IPS DF 6.9 (cell line): ENCODE results near the gene CCNY.
"Not testable (repeated sequence)": the region's sequence is repeated elsewhere in the genome, so short reads cannot be mapped to it uniquely, and the experiment has no call there.

ENCODE experiments used
- DNase-seq: peaks from one replicate; pipeline ENCODE4 v3.0.0-alpha.2; 2013; ENCODE audit warnings: low read depth, low spot score
- H3K27ac ChIP-seq: one replicate; pipeline ENCODE4 v1.5.1; 2013; ENCODE audit warnings: low read length, control low read depth
- H3K27me3 ChIP-seq: 2 replicates; pipeline ENCODE4 v1.6.1; 2013; ENCODE audit warnings: mild to moderate bottlenecking, low read length; ENCODE audit not compliant: control insufficient read depth, insufficient read depth
- H3K36me3 ChIP-seq: 2 replicates; pipeline ENCODE4 v1.6.1; 2013; ENCODE audit warnings: low read length; ENCODE audit not compliant: control insufficient read depth, insufficient read depth
- H3K4me1 ChIP-seq: 2 replicates; pipeline ENCODE4 v1.6.1; 2013; ENCODE audit warnings: low read length; ENCODE audit not compliant: control insufficient read depth, insufficient read depth
- H3K4me3 ChIP-seq: 2 replicates; pipeline ENCODE4 v1.5.1; 2013; ENCODE audit warnings: mild to moderate bottlenecking, low read length
- H3K9me3 ChIP-seq: 2 replicates; pipeline ENCODE4 v1.6.1; 2013; ENCODE audit warnings: low read length, inconsistent platforms; ENCODE audit not compliant: control insufficient read depth, insufficient read depth
- WGBS: extraction: QIAGEN DNeasy Blood & Tissue Kit; methylation state at CpG from one replicate; pipeline ENCODE4 v1.1.7; 2013; ENCODE audit warnings: mixed read lengths, missing lambda C conversion rate; ENCODE audit not compliant: insufficient read length, insufficient coverage; 5-methylcytosine and 5-hydroxymethylcytosine counted together

The CCNY gene

GRCh38 chr10:35537925-35538324, 201.6 kb downstream of the CCNY start:
- WGBS: no CpG with 5 or more reads among the region's 3 CpGs
- H3K36me3 ChIP-seq, H3K9me3 ChIP-seq, DNase-seq, H3K27me3 ChIP-seq, H3K4me1 ChIP-seq, H3K4me3 ChIP-seq, H3K27ac ChIP-seq: not testable (repeated sequence)

GRCh38 chr10:35540296-35541164, 204.2 kb downstream of the CCNY start:
- Histone ChIP-seq H3K4me3 (no peak overlapping the region), H3K36me3 (no peaks in the 10 kb centered on the region), H3K4me1 (no peaks in the 10 kb centered on the region; the same call in 1 of the 2 replicates), H3K27ac (no peak overlapping the region), H3K9me3 (no peaks in the 10 kb centered on the region), H3K27me3 (no peaks in the 10 kb centered on the region)
- no peak for DNase-seq
- WGBS: no CpG with 5 or more reads among the region's 7 CpGs

GRCh38 chr10:35541720-35542119, 205.4 kb downstream of the CCNY start:
- Histone ChIP-seq H3K27ac (no peak overlapping the region), H3K36me3 (no peaks in the 10 kb centered on the region), H3K27me3 (no peaks in the 10 kb centered on the region), H3K4me3 (no peak overlapping the region), H3K9me3 (no peaks in the 10 kb centered on the region), H3K4me1 (no peaks in the 10 kb centered on the region; the same call in 1 of the 2 replicates)
- no CpG with 5 or more reads among the region's 1 CpG for WGBS
- no peak for DNase-seq

- Histone ChIP-seq H3K9me3 (no peaks in the 10 kb centered on the region; the same call in 1 of the 2 replicates), H3K27me3 (no peaks in the 10 kb centered on the region), H3K4me3 (no peak overlapping the region), H3K4me1 (no peaks in the 10 kb centered on the region; the same call in 1 of the 2 replicates), H3K36me3 (no peaks in the 10 kb centered on the region), H3K27ac (no peak overlapping the region)
- WGBS: no CpG with 5 or more reads among the region's 4 CpGs
- no peak for DNase-seq
These were observed 206.0 kb downstream of the CCNY start for GRCh38 chr10:35542303-35542702.

- Histone ChIP-seq H3K27ac (no peak overlapping the region), H3K36me3 (no peaks in the 10 kb centered on the region), H3K4me1 (no peaks in the 10 kb centered on the region; the same call in 1 of the 2 replicates), H3K9me3 (no peaks in the 10 kb centered on the region; the same call in 1 of the 2 replicates), H3K27me3 (no peaks in the 10 kb centered on the region), H3K4me3 (no peak overlapping the region)
- no CpG with 5 or more reads among the region's 10 CpGs for WGBS
- no peak for DNase-seq
These were observed 208.9 kb downstream of the CCNY start for GRCh38 chr10:35545079-35545657.

- H3K27me3 ChIP-seq: no peaks in the 10 kb centered on the region
- WGBS: no CpG with 5 or more reads among the region's 6 CpGs
- no peak overlapping the region for H3K4me3 ChIP-seq
- no peak overlapping the region for H3K27ac ChIP-seq
- H3K36me3 ChIP-seq: no peaks in the 10 kb centered on the region
- H3K9me3 ChIP-seq: no peaks in the 10 kb centered on the region; the same call in 1 of the 2 replicates
- H3K4me1 ChIP-seq: no peaks in the 10 kb centered on the region; the same call in 1 of the 2 replicates
- no peak for DNase-seq
These were observed 209.7 kb downstream of the CCNY start for GRCh38 chr10:35545878-35546590.

GRCh38 chr10:35546824-35547225, 210.5 kb downstream of the CCNY start:
- Histone ChIP-seq H3K4me3 (no peak overlapping the region), H3K9me3 (no peaks in the 10 kb centered on the region; the same call in 1 of the 2 replicates), H3K4me1 (no peaks in the 10 kb centered on the region; the same call in 1 of the 2 replicates), H3K27ac (no peak overlapping the region), H3K36me3 (no peaks in the 10 kb centered on the region), H3K27me3 (no peaks in the 10 kb centered on the region)
- no CpG with 5 or more reads among the region's 4 CpGs for WGBS
- DNase-seq: no peak

GRCh38 chr10:35552650-35553342, 216.5 kb downstream of the CCNY start:
- Histone ChIP-seq H3K4me3 (no peak overlapping the region), H3K36me3 (no peaks in the 10 kb centered on the region), H3K27me3 (no peaks in the 10 kb centered on the region), H3K27ac (no peak overlapping the region), H3K9me3 (no peaks in the 10 kb centered on the region), H3K4me1 (no peaks in the 10 kb centered on the region)
- no CpG with 5 or more reads among the region's 7 CpGs for WGBS
- DNase-seq: no peak

GRCh38 chr10:35554036-35554435, 217.7 kb downstream of the CCNY start:
- WGBS: no CpG with 5 or more reads among the region's 2 CpGs
- no peaks in the 10 kb centered on the region for H3K9me3 ChIP-seq
- no peak for DNase-seq
- H3K36me3 ChIP-seq: no peaks in the 10 kb centered on the region
- H3K4me1 ChIP-seq: no peaks in the 10 kb centered on the region
- H3K27me3 ChIP-seq: no peaks in the 10 kb centered on the region
- no peak overlapping the region for H3K4me3 ChIP-seq
- no peak overlapping the region for H3K27ac ChIP-seq
